ENCODE results near the gene PANK4. TPM values are rescaled to one million over a fixed set of nuclear protein-coding genes. Genes with fewer than 3 reads are reported as not detected.

Gene PANK4
- polyA plus RNA-seq, 2 of the 4 experiments (the other 2 are of a cell fraction) = 8.1 to 13.8 TPM

DNA sequence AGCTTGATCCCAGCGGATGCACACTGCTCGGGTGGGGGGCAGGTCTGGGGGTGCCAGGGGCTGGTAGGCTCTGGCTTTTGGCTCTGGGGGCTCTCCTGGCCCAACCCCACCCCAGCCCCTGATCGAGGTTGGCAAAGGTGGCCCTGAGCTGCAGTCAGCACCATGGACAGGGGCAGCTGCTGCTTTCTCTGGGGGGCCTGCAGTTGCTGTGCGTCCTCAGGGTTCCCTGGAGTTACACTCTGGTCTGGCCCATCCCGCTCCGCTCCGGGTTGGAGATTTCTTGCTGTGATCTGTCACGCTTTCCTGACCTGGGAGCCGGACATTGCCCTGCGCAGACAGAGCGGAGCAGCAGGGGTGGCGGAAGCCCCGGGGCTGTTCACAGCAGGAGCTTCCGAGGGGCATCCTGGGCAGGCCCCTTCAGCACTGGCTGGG is 58.3 kb downstream of the PANK4 start:
- no peak for DNase-seq (ENCODE audit: low read depth in 1 of 2, low spot score in 1 of 2)
- ATAC-seq = peak in 1 of 2 experiments; percentile 40; a peak in 3 of 6 replicates

DNA sequence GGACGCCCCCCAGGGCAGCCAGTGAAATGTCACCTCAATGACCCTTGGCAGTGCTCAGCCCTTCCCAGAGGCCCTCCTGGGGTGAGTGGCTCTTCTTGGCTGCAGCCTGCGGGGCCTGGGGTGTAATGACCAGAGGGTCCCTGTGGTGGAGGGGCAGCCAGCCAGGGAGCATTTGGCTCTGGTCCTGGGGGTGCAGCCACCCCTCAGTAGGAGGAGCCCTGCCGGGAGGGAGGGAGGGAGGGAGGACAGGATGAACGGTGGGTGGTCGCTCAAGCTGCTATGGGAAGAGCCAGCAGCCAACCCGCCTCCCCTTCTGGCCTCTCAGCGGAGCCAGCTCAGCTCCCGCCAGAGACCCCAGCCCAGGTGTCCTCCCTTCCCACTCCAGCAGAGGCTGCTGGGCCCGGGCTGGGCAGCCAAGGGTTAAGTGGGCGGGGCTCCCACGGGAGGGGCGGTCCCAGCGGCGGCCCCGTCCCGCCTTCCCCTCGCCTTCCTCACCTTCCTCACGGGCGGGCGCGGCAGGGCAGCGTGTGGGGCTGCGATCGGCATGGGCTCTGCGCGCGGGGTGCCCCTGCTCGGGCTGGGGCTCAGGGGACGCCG is 59.3 kb downstream of the PANK4 start:
- FAIRE-seq (no peak), DNase-seq (ENCODE audit: low read depth in 1 of 2, low spot score in 1 of 2) (no peak), ATAC-seq (peak; percentile 11 to 66; a peak in 3 of 6 replicates)
- TF ChIP-seq RNF2 (IDR thresholded peaks at IDR 0.05; ENCODE audit: borderline replicate concordance, low read depth) (no peak), CEBPB (IDR thresholded peaks at IDR 0.05) (no peak), NR3C1 (IDR thresholded peaks at IDR 0.05) (no peak), ESRRA (IDR thresholded peaks at IDR 0.05; ENCODE audit: borderline replicate concordance, low read length) (no peak), MAFK (IDR thresholded peaks at IDR 0.05; ENCODE audit: partially characterized antibody) (no peak), NPAS2 (CRISPR knock-in tag; IDR thresholded peaks at IDR 0.05; ENCODE audit: borderline replicate concordance) (no peak), RAD21 (conservative IDR thresholded peaks at IDR 0.05 in 1 of 2, IDR thresholded peaks at IDR 0.05 in 1 of 2) (no peak), BHLHE40 (IDR thresholded peaks at IDR 0.05; ENCODE audit: low read depth, low read length) (no peak), HOXA7 (CRISPR knock-in tag; IDR thresholded peaks at IDR 0.05) (no peak), EHF (CRISPR knock-in tag; IDR thresholded peaks at IDR 0.05) (no peak), CHD2 (IDR thresholded peaks at IDR 0.05; ENCODE audit: low read length, partially characterized antibody) (no peak), CBX2 (IDR thresholded peaks at IDR 0.05; ENCODE audit: borderline replicate concordance, low read depth) (no peak), CBX8 (IDR thresholded peaks at IDR 0.05) (no peak), FOSB (CRISPR knock-in tag; IDR thresholded peaks at IDR 0.05) (no peak), JUNB (IDR thresholded peaks at IDR 0.05) (no peak)
- TF ChIP-seq, protein P1, sequence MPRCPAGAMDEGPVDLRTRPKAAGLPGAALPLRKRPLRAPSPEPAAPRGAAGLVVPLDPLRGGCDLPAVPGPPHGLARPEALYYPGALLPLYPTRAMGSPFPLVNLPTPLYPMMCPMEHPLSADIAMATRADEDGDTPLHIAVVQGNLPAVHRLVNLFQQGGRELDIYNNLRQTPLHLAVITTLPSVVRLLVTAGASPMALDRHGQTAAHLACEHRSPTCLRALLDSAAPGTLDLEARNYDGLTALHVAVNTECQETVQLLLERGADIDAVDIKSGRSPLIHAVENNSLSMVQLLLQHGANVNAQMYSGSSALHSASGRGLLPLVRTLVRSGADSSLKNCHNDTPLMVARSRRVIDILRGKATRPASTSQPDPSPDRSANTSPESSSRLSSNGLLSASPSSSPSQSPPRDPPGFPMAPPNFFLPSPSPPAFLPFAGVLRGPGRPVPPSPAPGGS (IDR thresholded peaks at IDR 0.05) = no peak
- TF ChIP-seq, protein P2, sequence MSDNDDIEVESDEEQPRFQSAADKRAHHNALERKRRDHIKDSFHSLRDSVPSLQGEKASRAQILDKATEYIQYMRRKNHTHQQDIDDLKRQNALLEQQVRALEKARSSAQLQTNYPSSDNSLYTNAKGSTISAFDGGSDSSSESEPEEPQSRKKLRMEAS (IDR thresholded peaks at IDR 0.05) = no peak
- TF ChIP-seq, protein P3, sequence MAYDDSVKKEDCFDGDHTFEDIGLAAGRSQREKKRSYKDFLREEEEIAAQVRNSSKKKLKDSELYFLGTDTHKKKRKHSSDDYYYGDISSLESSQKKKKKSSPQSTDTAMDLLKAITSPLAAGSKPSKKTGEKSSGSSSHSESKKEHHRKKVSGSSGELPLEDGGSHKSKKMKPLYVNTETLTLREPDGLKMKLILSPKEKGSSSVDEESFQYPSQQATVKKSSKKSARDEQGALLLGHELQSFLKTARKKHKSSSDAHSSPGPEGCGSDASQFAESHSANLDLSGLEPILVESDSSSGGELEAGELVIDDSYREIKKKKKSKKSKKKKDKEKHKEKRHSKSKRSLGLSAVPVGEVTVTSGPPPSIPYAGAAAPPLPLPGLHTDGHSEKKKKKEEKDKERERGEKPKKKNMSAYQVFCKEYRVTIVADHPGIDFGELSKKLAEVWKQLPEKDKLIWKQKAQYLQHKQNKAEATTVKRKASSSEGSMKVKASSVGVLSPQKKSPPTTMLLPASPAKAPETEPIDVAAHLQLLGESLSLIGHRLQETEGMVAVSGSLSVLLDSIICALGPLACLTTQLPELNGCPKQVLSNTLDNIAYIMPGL (CRISPR knock-in tag; IDR thresholded peaks at IDR 0.05; ENCODE audit: borderline replicate concordance) = no peak
- CTCF ChIA-PET = interaction anchor here (0.6 to 1.7 kb wide), 3 partner anchors 10 to 49 kb away, joined by 3 to 7 read pairs (median 4); no protein-coding TSS in a partner anchor
- peaks cover 8% of the 10 kb centered on the region; the same call in 2 of the 3 replicates for H3K4me1 ChIP-seq
- POLR2A ChIA-PET = no interaction called here
- H3K4me2 ChIP-seq = peak overlapping the region; percentile 72
- H3K4me3 ChIP-seq = peak overlapping the region; percentile 34; the same call in 2 of the 3 replicates
- H3K27ac ChIP-seq = peak overlapping the region in 1 of 2 experiments; percentile 58; a peak in 2 of 6 replicates
- H3K9me3 ChIP-seq = no peaks in the 10 kb centered on the region
- WGBS (ENCODE audit: missing lambda C conversion rate) = no CpG with 5 or more reads among the region's 30 CpGs

More for the DNA sequence above, 58.3 kb downstream of the PANK4 start:
- 65% methylated on average over 4 of the region's 14 CpGs for WGBS (ENCODE audit: missing lambda C conversion rate)
- ChIA-PET CTCF (interaction anchor here (1.0 to 4.6 kb wide), 5 partner anchors 11 to 58 kb away, joined by 3 to 27 read pairs (median 4); no protein-coding TSS in a partner anchor), POLR2A (no interaction called here)
- H3K4me3 ChIP-seq = no peak overlapping the region
- H3K27ac ChIP-seq = no peak overlapping the region
- peak overlapping the region; percentile 72; the same call in 1 of the 3 replicates for H3K4me2 ChIP-seq
- peaks cover 8% of the 10 kb centered on the region; the same call in 2 of the 3 replicates for H3K4me1 ChIP-seq
- no peak for TF ChIP-seq ZNF302 (CRISPR knock-in tag; IDR thresholded peaks at IDR 0.05)
- TF ChIP-seq, protein P4, sequence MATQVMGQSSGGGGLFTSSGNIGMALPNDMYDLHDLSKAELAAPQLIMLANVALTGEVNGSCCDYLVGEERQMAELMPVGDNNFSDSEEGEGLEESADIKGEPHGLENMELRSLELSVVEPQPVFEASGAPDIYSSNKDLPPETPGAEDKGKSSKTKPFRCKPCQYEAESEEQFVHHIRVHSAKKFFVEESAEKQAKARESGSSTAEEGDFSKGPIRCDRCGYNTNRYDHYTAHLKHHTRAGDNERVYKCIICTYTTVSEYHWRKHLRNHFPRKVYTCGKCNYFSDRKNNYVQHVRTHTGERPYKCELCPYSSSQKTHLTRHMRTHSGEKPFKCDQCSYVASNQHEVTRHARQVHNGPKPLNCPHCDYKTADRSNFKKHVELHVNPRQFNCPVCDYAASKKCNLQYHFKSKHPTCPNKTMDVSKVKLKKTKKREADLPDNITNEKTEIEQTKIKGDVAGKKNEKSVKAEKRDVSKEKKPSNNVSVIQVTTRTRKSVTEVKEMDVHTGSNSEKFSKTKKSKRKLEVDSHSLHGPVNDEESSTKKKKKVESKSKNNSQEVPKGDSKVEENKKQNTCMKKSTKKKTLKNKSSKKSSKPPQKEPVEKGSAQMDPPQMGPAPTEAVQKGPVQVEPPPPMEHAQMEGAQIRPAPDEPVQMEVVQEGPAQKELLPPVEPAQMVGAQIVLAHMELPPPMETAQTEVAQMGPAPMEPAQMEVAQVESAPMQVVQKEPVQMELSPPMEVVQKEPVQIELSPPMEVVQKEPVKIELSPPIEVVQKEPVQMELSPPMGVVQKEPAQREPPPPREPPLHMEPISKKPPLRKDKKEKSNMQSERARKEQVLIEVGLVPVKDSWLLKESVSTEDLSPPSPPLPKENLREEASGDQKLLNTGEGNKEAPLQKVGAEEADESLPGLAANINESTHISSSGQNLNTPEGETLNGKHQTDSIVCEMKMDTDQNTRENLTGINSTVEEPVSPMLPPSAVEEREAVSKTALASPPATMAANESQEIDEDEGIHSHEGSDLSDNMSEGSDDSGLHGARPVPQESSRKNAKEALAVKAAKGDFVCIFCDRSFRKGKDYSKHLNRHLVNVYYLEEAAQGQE (IDR thresholded peaks at IDR 0.05) = peak; percentile 90
- no peaks in the 10 kb centered on the region for H3K9me3 ChIP-seq
- no peak for FAIRE-seq

Data from A549 (cell line).